ENCODE results near the gene TMEM53.

Gene TMEM53

DNA sequence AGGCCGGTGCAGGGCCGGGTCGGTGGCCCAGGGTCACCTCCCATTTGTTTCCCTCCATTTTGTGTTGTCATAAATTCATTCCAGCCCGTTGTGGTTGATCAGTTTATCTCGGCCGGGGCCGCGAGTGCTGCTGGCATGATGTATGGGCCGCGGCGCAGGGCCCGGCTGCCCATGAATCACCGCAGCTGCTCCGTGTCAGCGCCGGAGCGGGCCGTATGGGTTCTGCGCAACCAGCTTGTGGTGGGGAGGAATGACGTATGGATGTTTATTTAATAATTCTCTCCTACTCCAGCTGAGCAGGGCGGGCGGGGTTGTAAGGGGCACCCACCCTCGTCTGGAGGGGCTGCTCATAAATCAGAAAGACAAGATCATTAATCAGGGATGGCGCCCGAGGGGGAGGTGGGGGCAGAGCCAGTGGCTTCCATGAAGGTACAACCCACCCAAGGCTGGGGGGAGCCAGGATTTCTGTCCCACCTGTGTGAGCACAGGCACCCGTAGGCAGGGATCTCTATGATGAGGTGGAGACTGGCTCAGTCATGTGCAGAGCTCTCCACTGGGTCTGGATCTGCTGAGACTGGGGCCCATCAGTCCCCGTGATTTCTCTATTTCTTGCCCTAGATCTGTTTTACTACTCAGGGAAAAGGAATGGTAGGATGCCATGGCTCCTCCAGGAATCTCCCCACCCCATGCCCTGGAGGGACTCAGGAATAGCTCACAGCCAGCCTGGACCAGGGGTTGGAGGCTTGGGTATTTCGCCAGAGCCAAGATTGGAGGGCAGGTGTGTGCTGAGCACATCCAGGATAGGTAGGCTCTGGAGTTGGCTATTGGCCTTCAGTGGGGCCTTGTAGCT is 27.8 kb downstream of the TMEM53 start:
- no peak for DNase-seq (ENCODE audit: low spot score)

DNA sequence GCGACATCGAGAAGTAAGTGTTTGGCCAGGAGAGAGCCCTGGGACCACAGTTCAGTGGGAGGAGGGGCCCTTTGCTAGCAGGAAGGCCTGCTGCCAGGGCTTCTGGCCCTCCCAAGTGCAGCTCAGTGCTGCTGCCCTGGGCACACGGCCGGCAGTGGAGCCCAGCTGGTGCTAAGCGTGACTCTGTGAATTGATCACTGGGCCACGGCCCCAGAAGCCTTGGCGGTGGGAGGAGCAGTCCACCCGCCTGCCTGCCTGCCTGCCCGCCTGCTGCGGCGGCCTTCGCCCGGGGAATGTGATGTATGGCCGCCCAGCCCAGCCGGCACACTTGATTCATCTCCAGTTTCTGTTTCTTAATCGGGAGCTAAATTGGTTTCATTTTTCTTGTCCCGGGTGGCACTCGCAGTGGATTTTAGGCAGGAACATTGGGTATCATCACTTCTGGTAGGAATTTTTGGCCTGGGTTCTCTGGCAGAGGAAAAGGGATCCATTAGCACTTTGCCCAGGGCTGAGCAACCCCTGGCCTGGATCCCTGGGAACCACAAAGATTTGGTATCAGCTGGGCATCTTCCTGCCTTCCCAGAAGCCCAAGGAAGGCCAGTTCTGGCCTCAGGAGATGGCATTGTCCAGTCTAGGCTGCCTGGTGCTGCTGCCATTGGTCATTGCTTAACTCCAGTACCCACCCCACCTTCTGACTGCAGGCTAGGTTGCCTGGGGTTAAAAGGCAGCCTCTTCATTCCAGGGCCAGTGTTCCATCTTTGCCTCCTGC is 28.6 kb downstream of the TMEM53 start:
- DNase-seq (ENCODE audit: low spot score) = peak; percentile 95

DNA sequence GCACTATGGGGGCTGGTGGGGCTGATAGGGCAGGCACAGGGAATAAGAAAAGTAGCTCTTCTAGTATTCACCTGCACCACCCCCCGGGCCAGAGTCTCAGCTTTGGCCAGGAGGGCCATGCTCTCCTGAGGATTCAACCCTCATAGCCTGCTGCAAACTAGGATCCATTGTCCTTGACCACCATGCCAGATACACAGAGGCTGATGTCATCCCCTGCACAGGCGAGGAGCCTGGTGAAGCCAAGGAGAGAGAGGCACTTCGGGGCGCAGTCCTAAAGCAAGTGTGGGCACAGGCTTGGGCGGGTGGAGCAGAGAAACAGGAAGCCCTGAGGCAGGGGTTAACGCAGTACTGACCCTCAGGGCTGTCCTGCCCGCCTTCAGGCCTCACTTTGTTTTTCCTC is 29.5 kb downstream of the TMEM53 start:
- DNase-seq (ENCODE audit: low spot score) = peak; percentile 57

DNA sequence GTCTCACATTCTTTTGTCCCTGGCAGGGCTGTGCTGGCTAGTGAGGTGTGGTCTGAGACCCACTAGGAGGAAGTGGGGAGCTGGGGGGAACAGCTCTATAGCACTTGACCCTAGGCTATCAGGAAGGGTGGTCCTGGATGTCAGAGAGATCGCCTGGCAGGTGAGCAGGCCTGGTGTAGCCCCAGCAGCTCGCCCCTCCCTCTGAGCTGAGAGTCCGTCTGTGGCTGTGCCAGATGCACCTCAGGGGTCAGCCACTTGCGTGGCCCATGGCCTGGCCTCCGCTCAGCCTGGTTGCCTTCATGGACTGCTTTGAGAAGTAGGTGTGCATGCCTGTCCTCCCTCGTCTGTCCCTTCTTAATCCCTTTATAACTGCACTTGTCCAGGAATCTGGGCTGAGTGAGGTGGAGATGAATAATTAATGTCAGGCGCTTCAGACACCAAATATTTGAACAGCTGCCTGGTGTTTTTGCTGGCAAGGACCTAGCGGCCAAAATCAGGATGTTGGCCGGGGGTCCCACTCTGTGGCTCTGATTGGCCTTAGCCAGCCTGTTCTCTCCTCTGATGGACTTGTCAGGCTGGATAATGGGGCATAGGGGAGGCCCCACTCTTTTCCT is 30.5 kb downstream of the TMEM53 start:
- no peak for DNase-seq (ENCODE audit: low spot score)

DNA sequence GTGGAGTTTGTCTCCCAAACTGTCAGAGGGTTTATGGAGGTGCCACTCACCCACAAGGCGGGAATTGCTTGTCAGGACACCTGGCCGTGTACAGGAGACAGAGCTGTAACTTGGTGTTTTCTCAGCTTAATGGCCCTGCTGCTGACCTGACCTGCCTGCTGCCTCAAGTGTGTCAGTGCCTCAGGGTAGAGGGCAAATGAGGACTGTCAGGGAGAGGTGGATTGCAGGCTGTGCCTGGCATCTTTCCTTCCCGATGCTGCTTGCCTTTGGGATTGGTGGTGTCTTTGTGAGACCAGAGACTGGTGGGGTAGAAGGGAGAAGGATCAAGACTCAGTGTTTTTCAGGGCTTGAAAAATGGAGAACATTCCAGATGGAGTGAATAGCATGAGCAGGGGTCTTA is 31.4 kb downstream of the TMEM53 start:
- no peak for DNase-seq (ENCODE audit: low spot score)

DNA sequence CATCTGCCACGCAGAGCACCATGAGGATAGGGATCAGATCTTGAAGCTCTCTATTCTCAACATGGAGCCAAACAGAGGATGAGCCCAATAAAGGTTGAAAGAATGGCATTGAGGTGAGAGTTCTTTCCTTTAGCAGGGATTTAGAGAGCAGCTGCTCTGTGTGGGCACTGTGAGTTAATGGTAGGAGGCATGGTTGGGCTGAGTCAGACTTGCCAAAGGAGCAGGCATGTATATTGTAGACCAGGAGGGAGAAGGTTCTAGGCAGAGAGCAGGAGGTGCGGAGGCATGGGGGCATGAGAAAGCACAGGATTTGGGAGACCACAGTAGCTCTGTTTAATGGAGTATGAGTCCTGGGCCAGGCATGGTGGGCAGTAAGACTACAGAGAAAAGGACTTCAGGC is 32.0 kb downstream of the TMEM53 start:
- DNase-seq (ENCODE audit: low spot score) = no peak

DNA sequence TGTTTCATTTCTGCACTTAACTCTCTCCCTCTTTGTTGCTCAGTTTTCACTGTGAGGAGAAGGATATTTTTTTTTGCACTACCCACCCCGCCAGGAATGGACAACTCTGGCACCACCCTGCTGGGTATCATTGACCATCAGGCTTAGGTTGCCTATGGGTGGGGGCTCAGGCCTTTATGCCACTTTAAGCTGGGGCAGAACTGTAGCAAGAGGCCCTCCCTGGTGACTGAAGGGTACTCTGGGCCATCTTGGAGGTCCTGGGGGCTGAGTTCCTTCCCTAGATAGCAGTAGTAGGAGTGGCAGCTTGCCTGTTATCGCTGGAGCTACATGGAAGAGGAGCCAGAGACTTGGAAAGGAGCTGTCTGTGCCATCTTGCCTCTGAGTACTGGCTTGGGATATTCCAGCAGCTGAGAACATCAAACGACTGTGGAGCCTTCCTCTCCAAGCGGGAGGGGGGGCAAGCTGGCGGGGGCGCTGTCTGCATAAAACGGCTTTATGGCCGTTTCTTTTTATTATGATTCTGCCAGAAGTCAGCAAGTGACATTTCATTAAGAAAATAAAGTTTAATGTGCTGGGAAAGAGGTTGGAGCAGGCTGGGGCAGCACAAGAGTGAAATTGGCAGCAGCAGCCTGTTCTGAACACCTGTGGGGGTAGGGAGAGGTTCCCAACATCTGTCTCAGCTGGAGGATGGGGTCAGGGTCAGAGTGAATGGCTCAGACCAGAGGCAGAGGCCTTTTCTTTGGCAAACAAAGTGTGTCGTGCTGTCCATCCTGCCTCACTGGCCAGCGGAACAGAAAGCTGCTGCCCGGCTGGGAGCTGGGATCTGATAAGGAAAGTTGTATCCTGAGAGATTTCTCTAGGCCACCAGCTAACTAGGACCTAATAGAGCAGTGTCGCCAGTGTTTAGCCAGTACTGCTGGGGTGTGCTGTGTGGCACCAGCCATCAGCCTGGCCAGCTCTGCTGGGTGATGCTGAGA is 32.9 kb downstream of the TMEM53 start:
- no peak for DNase-seq (ENCODE audit: low spot score)

DNA sequence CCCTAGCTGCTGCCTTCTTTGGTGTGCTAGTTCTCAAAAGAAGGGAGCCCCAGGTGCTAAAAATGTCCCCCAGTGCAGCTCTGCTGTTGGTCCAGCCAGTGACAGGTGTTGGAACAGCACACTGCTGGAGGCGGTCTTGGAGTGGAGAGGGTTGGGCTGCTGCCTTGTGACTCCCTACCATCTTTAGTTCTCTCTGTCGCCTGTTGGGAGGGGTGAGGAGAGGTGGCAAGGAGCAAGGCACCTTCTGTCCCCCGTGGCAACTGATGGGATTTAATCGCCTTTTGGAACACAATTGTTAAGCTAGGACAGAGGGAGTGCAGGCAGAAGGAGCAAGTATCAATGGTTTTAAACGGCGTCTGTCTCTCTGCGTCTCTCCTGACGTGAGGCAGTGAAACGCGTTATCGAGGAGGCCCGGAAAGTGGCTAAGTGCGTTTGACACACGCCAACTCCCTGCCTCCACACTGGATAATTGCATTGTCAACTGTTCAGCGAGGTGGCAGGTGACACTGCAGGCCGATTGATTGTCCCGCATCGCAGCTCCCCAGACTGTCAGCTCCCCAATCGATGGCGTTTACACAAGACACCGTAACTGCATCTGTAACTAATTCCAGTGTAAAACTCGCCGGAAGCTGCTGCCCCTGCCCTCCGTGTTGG is 34.0 kb downstream of the TMEM53 start:
- no peak for DNase-seq (ENCODE audit: low spot score)

DNA sequence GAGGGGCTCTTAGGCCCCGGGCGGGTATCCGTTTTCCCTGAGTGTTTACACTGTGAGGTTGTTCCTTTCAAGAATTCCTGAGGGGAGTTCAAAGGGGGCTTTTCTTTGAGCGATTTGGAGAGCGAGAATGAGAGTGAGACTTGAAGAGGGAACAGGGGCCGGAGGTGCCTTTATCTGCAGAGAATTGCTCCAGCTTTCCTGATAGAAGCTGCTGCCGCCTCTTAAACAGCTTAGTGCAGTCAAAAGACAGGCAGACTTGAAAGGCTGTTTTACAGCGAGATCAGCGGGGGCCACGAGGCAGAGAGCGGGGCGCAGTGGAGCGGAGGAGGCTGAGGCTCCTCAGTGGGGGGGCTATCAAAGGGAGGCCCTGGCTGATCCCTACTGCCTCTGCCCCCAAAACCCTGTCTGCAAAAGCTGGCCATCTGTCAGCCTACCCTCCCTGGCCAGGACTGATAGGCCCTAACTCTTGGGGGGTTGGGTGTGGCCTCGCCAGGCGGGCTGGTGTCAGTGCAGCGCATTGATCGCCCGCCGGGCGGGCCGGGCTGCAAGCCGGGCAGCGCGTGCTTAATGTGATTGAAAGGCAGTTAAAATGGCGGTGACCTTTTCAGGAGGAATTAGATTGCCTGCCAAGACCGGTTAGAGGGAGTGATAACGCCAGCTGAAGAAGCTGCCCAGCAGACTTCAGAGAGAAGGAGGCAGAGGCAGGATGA is 36.4 kb downstream of the TMEM53 start:
- DNase-seq (ENCODE audit: low spot score) = no peak

DNA sequence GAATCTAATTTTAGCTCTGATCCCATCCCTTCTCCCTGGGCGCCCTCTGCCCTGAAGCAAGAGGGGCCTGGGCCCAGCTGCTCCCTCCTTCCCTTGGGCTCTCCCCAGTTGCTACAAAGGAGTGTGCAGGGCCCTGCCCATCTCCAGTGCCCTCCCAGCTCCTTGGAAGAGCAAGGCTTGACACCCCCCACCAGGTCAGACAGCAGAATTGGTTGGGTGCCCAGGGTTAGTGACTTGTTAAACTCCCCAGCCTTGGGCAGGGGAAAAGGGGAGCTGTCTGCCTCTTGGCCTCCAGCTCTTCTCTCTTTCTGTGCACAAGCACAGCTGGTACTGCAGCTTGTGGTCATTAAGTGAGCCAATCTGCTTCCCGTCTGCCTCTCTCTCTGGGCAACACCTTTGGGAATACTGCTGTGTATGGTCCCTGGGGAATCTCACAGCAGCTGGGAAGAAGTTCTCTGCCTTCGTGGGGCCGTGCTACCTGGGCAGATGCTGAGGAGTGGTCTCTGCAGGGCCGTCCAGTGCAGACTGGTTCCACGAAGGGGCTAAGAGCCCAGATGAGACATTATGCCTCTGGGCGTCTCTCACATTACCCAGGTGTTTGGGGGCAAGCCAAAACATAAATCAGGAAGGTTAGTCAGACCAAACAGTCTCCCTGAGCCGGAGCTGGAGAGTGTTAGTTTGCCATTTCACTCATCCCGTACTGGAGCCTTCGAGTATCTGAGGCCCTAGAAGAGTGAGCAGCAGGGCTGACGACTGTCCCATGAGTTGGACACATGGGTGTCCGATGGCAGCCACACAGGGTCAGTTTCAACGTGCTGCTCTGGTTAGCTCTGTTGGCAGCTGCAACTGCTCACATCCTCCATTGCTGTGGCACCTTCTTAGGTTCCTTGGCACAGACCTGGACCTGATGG is 37.3 kb downstream of the TMEM53 start:
- no peak for DNase-seq (ENCODE audit: low spot score)

DNA sequence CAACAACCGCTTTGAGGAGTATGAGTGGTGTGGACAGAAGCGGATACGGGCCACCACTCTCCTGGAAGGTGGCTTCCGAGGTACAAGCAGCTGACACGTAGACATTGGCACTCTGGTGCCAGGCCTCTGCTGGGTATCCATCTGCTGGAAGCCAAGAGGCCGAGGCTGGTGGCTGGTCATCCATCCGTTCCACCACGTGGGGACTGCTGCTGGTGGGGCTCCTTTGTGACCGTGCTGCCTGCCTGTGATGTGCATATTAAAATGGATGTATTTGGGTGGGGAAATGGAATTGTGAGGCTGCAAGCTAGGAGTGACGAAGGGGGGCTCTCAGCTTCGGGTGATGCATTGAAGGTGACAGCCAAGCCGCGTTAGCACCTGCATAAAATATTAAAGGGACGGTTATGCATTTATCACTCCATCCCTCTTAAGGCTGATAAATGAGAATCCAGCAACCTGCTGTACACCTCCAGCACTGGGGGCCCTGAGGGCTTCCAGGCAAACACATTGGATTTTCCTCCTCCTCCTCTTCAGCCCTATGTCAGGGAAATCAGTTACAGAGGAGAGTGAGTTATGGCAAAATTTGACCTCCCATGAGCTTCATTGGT is 38.1 kb downstream of the TMEM53 start:
- no peak for DNase-seq (ENCODE audit: low spot score)

DNA sequence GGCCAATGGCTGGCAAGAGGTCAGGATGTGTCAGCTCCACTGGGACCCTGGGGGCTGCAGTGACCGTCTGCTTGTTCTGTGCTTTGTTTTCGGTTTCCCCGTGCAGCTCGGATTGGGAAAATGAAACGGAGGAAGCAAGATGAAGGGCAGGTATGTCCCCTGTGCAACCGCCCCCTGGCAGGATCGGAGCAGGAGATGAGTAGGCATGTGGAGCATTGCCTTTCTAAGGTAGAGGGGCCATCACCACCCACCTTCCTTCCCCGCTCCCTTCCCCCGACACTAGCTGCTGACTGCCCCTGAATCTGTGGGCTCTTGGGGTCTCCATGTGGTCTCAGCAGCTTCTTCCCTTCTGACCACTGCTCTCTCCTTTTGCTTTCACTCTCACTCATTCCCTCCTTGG is 38.8 kb downstream of the TMEM53 start:
- no peak for DNase-seq (ENCODE audit: low spot score)

DNA sequence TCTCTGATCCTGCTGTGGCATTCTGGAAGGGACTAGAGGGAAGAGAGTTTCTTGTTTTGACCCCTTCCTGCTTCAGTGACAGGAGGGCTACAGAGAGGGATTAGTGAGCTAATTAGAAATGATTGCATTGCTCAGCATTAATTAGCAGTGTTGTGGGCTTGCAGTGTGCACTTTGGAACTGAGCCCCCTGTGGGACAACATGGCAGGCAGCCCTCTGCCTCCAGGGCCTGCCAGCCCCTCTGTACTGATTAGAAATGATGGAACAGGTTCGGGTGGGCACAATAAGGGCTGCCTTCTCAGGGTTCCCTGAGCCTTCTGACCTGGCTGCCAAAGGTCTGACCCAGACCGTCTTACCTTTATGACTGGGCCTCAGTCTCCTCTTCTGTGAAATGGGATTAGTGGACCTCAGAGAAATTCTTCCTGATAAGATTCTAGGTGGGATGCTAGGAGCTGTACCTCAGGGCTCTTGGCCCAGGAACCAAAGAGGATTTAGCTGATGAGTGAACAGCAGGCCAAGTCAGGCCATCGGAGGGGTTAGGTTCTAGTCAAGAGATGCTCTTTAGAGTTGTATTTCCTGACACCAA is 39.6 kb downstream of the TMEM53 start:
- no peak for DNase-seq (ENCODE audit: low spot score)

DNA sequence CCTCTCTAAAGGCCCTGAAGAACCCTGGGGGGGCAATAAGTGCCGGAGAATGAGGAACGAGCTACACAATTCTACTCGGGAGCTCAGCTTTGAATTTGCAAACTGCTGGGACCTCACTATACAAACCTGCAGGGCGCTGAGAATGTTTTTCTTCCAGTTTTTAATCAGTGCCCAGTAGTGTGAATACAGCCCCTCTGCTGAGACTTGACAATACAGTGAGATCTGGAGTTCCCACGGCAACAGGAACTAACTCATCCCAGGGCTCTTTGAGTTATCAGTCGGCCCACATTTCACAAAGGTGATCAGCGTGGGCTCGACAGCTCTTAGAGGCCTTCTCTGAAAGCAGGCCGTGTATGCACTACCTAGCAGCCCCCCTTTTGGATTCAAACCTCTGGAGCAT is 41.7 kb downstream of the TMEM53 start:
- DNase-seq (ENCODE audit: low spot score) = no peak

DNA sequence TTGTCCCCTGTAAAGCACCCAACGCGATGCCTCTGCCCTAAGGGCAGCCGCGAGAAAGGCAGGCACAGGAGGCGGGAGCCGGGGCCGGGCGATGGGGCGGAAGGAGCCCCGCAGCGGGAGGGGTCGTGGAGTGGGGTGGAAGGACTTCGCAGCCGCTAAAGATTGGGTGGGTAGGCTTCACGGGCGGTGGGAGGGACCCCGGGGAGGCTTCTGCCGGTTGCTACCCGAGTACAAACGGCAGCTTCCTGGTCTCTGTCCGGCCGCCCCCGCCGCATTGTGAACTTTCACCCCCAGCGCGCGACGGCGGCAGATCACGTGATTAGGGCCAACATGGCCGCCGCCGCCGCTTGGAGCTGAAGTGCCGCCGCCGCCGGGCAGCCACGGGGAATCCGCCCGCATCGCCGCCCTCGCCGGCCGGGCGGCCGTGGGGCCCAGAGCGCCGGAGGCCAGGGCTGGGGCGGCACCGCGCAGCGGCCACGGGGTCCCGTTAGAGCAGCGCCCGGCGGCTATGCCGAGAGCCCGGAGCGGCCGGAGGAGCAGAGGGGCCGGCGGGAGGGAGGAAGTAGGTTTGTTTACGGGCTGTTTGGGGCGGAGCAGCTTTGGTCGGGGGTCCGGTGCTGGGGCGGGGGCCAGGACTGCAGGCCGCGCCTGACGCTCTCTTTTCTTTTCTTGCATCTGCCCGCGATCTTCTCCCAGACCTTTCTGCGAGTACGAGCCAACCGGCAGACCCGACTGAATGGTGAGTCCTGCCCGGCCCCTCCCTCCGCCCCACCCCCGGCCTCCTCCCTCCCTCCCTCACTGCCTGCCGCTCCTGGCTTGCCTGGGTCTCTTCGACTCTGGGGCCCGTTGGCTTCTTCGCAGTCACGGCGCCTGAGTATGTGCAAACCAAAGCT is 42.4 kb downstream of the TMEM53 start:
- DNase-seq (ENCODE audit: low spot score) = peak; percentile 63

DNA sequence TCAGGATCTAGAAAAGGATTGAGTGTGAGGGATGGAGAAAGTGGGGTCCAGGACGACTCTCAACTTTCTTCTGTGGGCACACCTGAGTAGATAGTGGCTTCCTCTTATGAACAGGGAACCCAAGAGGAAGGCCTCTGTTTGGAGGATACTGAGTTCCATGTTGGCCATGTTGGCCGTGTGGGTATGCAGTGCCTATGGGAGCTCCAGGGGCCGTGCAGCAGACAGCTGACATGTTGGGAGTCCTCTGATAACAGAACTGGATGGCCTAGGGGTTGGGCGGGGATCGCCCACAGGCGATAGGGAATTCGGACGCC is 43.0 kb downstream of the TMEM53 start:
- DNase-seq (ENCODE audit: low spot score) = no peak

DNA sequence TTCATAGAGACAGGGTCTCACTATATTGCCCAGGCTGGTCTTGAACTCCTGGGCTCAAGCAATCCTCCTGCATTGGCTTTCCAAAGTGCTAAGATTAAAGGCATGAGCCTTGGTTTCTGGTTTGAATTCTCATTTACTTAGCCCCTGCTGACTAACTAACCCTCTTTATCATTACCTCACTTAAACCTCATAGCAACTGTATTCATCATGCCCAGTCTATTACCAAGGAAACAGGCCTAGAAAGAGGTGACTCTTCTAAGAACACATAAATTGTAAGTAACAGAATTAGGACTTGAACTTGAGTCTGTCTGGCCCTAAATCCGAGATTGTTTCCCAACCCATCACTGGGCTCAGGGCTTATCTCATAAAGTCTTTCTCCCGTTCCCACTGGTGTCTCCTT is 44.2 kb downstream of the TMEM53 start:
- DNase-seq (ENCODE audit: low spot score) = no peak
